H9 (cell line): ENCODE data around the gene WFIKKN1. TPM values are rescaled to one million over a fixed set of nuclear protein-coding genes. Genes with fewer than 3 reads are reported as not detected.
A peak's percentile ranks its signal among the peaks of the same experiment; 100 is the strongest.

ENCODE experiments used
- DNase-seq: peaks from one replicate; pipeline ENCODE4 v3.0.0-alpha.2; 2017
- H2AFZ ChIP-seq: one replicate; pipeline ENCODE4 v1.6.1; 2013; ENCODE audit warnings: mild to moderate bottlenecking, low read length, control low read depth, moderate library complexity
- H2AK5ac ChIP-seq: 2 replicates; pipeline ENCODE4 v1.6.1; 2013; ENCODE audit warnings: low read length, control low read depth, mixed read lengths; ENCODE audit not compliant: insufficient read length
- H2BK120ac ChIP-seq: one replicate; pipeline ENCODE4 v1.6.1; 2013; ENCODE audit warnings: low read depth, mild to moderate bottlenecking, low read length, control low read depth, inconsistent platforms; ENCODE audit not compliant: poor library complexity, severe bottlenecking
- H2BK12ac ChIP-seq: 2 replicates; pipeline ENCODE4 v1.6.1; 2013; ENCODE audit warnings: low read length, control low read depth, mixed read lengths, low read depth; ENCODE audit not compliant: insufficient read length
- H2BK15ac ChIP-seq: 2 replicates; pipeline ENCODE4 v1.6.1; 2013; ENCODE audit warnings: low read depth, low read length, control low read depth
- H2BK20ac ChIP-seq: one replicate; pipeline ENCODE4 v1.6.1; 2013; ENCODE audit warnings: low read depth, mild to moderate bottlenecking, low read length, control low read depth, inconsistent platforms; ENCODE audit not compliant: poor library complexity, severe bottlenecking
- H2BK5ac ChIP-seq: 2 replicates; pipeline ENCODE4 v1.6.1; 2013; ENCODE audit warnings: low read length, control low read depth, mixed read lengths; ENCODE audit not compliant: insufficient read length
- H3K14ac ChIP-seq: 2 replicates; pipeline ENCODE4 v1.6.1; 2013; ENCODE audit warnings: low read length, control low read depth; ENCODE audit not compliant: insufficient read depth
- H3K18ac ChIP-seq: 2 replicates; pipeline ENCODE4 v1.6.1; 2013; ENCODE audit warnings: low read depth, mild to moderate bottlenecking, mixed read lengths, low read length, control low read depth; ENCODE audit not compliant: insufficient read length
- H3K23ac ChIP-seq: 2 replicates; pipeline ENCODE4 v1.6.1; 2013; ENCODE audit warnings: low read length, control low read depth, mixed read lengths, low read depth; ENCODE audit not compliant: insufficient read length
- H3K23me2 ChIP-seq: 2 replicates; pipeline ENCODE4 v1.6.1; 2013; ENCODE audit warnings: low read depth, mild to moderate bottlenecking, mixed read lengths, low read length, control low read depth; ENCODE audit not compliant: insufficient read length, poor library complexity, severe bottlenecking
- H3K27ac ChIP-seq: 2 replicates; pipeline ENCODE4 v1.5.1; 2013; ENCODE audit warnings: low read length, control low read depth, mixed read lengths, low read depth; ENCODE audit not compliant: insufficient read length
- H3K27me3 ChIP-seq: 2 replicates; pipeline ENCODE4 v1.6.1; 2013; ENCODE audit warnings: low read length, control low read depth, inconsistent platforms; ENCODE audit not compliant: insufficient read depth
- H3K4ac ChIP-seq: 2 replicates; pipeline ENCODE4 v1.6.1; 2013; ENCODE audit warnings: low read depth, mild to moderate bottlenecking, control low read depth, inconsistent platforms, low read length, moderate library complexity
- H3K4me1 ChIP-seq: 2 replicates; pipeline ENCODE4 v1.6.1; 2013; ENCODE audit warnings: low read length, control low read depth, inconsistent platforms; ENCODE audit not compliant: insufficient read depth
- H3K4me2 ChIP-seq: 2 replicates; pipeline ENCODE4 v1.6.1; 2013; ENCODE audit warnings: low read length, control low read depth, mixed read lengths; ENCODE audit not compliant: insufficient read length, insufficient read depth
- H3K56ac ChIP-seq: 2 replicates; pipeline ENCODE4 v1.6.1; 2013; ENCODE audit warnings: low read depth, mild to moderate bottlenecking, mixed read lengths, low read length, control low read depth; ENCODE audit not compliant: insufficient read length
- H3K79me1 ChIP-seq: 2 replicates; pipeline ENCODE4 v1.6.1; 2013; ENCODE audit warnings: low read depth, mild to moderate bottlenecking, moderate library complexity, low read length, control low read depth, inconsistent platforms; ENCODE audit not compliant: insufficient read depth, poor library complexity, severe bottlenecking
- H3K79me2 ChIP-seq: 2 replicates; pipeline ENCODE4 v1.6.1; 2013; ENCODE audit warnings: low read length, control low read depth, inconsistent platforms; ENCODE audit not compliant: insufficient read depth
- H3K9ac ChIP-seq: 2 replicates; pipeline ENCODE4 v1.6.1; 2013; ENCODE audit warnings: low read length, control low read depth, mixed read lengths; ENCODE audit not compliant: insufficient read length; ENCODE audit errors: extremely low read depth
- H3K9me3 ChIP-seq: one replicate; pipeline ENCODE4 v1.6.1; 2013; ENCODE audit warnings: low read depth, low read length, inconsistent platforms; ENCODE audit not compliant: control insufficient read depth
- H3T11ph ChIP-seq: one replicate; pipeline ENCODE4 v1.6.1; 2013; ENCODE audit warnings: mild to moderate bottlenecking, low read length, control low read depth, inconsistent platforms
- H4K20me1 ChIP-seq: one replicate; pipeline ENCODE4 v1.6.1; 2013; ENCODE audit not compliant: control insufficient read depth, insufficient read length, insufficient read depth
- H4K5ac ChIP-seq: 2 replicates; pipeline ENCODE4 v1.6.1; 2013; ENCODE audit warnings: low read depth, mild to moderate bottlenecking, mixed read lengths, low read length, control low read depth; ENCODE audit not compliant: insufficient read length
- H4K8ac ChIP-seq: replicated peaks from 2 replicates; pipeline ENCODE4 v1.6.1; 2013; ENCODE audit warnings: low read length, control low read depth, mixed read lengths, low read depth; ENCODE audit not compliant: insufficient read length
- H4K91ac ChIP-seq: 2 replicates; pipeline ENCODE4 v1.6.1; 2013; ENCODE audit warnings: low read depth, mild to moderate bottlenecking, moderate library complexity, mixed read lengths, low read length, control low read depth; ENCODE audit not compliant: insufficient read length
- H3K27ac Mint-ChIP-seq, 3 experiments: 2 replicates in 2 of 3; 3 replicates in 1 of 3; pipeline ENCODE4 v1.8.0; 2020 to 2021; ENCODE audit warnings: mixed read lengths in 3 of 3, mild to moderate bottlenecking in 1 of 3, moderate library complexity in 1 of 3
- H3K27me3 Mint-ChIP-seq: 2 replicates; pipeline ENCODE4 v1.8.0; 2021; ENCODE audit warnings: low read depth, mild to moderate bottlenecking, moderate library complexity, mixed read lengths
- H3K36me3 Mint-ChIP-seq, 3 experiments: 2 replicates in 2 of 3; 3 replicates in 1 of 3; pipeline ENCODE4 v1.8.0; 2020 to 2021; ENCODE audit warnings: low read depth in 3 of 3, mixed read lengths in 3 of 3; ENCODE audit not compliant: insufficient read depth in 1 of 3
- H3K4me1 Mint-ChIP-seq, 2 experiments: 2 replicates each; pipeline ENCODE4 v1.8.0; 2020; ENCODE audit warnings: mixed read lengths in 2 of 2
- H3K4me3 Mint-ChIP-seq, 2 experiments: 2 replicates in 1 of 2; 3 replicates in 1 of 2; pipeline ENCODE4 v1.8.0; 2020 to 2021; ENCODE audit warnings: mild to moderate bottlenecking in 2 of 2, mixed read lengths in 2 of 2, moderate library complexity in 1 of 2
- H3K9me3 Mint-ChIP-seq, 2 experiments: 2 replicates in 1 of 2; 3 replicates in 1 of 2; pipeline ENCODE4 v1.8.0; 2020; ENCODE audit warnings: mild to moderate bottlenecking in 2 of 2, mixed read lengths in 2 of 2, moderate library complexity in 1 of 2
- CTCF ChIP-seq: fragments of 200-600 bp; sonication (generic); conservative IDR thresholded peaks from 3 replicates; pipeline ENCODE4 v1.8.0; 2021; ENCODE audit warnings: antibody characterized with exemption, mild to moderate bottlenecking
- WGBS: extraction: QIAGEN DNeasy Blood & Tissue Kit; methylation state at CpG from one replicate; pipeline ENCODE4 v1.1.7; 2013; ENCODE audit warnings: missing lambda C conversion rate, low lambda C conversion rate, mixed read lengths; ENCODE audit not compliant: insufficient read length; ENCODE audit errors: extremely low coverage; 5-methylcytosine and 5-hydroxymethylcytosine counted together
- total RNA-seq: library from RNA; stranded (reverse); gene quantifications from 2 replicates; pipeline ENCODE4 v1.2.1, GENCODE V29; 2021

The WFIKKN1 gene
- total RNA-seq, 1 experiment from 2014 or later, result 8.3 TPM

DNA sequence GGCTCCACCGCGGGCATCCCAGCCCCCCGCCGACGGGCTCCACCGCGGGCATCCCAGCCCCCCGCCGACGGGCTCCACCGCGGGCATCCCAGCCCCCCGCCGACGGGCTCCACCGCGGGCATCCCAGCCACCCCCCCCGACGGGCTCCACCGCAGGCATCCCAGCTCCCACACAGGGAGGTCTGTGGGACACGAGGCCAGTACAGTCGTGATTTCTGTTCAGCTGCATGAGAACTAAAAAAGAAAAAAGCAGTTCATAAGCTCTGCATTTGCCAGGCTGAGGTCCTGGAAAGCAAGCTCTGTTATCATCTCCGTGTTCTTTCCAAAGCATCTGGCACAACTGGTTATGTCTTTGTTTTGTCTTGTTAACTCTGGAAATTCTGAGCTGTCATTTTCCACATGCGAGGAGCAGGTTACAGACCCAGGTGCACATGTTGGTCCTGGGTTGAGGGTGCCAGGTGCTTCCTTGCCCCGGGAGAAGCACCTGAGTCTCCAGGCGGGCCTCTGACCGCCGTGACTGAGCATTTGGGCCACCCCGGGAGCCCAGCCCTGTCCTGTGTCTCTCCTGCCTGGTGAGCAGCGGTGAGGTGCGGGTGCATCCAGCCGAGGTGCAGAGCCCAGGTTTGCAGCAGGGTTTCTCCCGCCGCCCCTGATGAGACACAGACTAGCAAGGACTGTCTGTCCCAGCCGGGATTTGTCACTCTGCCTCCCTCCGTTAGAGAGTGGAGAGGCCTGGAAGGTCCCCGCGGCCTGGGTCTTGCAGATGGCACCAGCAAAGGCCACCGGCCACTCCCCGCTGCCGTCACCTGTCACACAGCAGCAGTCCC lies 9.9 kb upstream of the WFIKKN1 start:
- no CpG with 5 or more reads among the region's 41 CpGs for WGBS

More for the DNA sequence above, 9.9 kb upstream of the WFIKKN1 start:
- no peak overlapping the region for H3K27ac ChIP-seq
- no peak overlapping the region for H2BK120ac ChIP-seq
- Mint-ChIP-seq H3K4me1 (peaks cover 15 to 27% of the 10 kb centered on the region in 2 experiments), H3K4me3 (no peak overlapping the region), H3K36me3 (peaks cover 0 to 4% (median 0%) of the 10 kb centered on the region in 3 experiments; a peak in 1 of 7 replicates), H3K27ac (peak overlapping the region in 1 of 3 experiments; percentile 68; a peak in 1 of 7 replicates), H3K9me3 (no peaks in the 10 kb centered on the region), H3K27me3 (no peaks in the 10 kb centered on the region)
- H3K4ac ChIP-seq, result no peak overlapping the region
- H2AK5ac ChIP-seq, result no peak overlapping the region
- DNase-seq, result peak; percentile 33
- no peaks in the 10 kb centered on the region for H3K79me1 ChIP-seq
- H3K23me2 ChIP-seq, result no peaks in the 10 kb centered on the region
- H3K9ac ChIP-seq, result no peak overlapping the region
- no peaks in the 10 kb centered on the region; the same call in 1 of the 2 replicates for H3K4me1 ChIP-seq
- no peak overlapping the region; the same call in 1 of the 2 replicates for H3K14ac ChIP-seq
- H4K8ac ChIP-seq, result no peak overlapping the region
- no peaks in the 10 kb centered on the region for H3K9me3 ChIP-seq
- no peak overlapping the region for H3K18ac ChIP-seq
- no peaks in the 10 kb centered on the region for H4K20me1 ChIP-seq
- TF ChIP-seq CTCF, result no peak
- no peak overlapping the region for H4K91ac ChIP-seq
- no peak overlapping the region for H2BK15ac ChIP-seq
- no peak overlapping the region for H3K4me2 ChIP-seq
- H3K27me3 ChIP-seq, result no peaks in the 10 kb centered on the region
- H2BK5ac ChIP-seq, result no peak overlapping the region
- no peak overlapping the region for H3K56ac ChIP-seq
- H2BK12ac ChIP-seq, result no peak overlapping the region
- no peaks in the 10 kb centered on the region for H3K79me2 ChIP-seq
- H3T11ph ChIP-seq, result no peak overlapping the region
- H3K23ac ChIP-seq, result no peak overlapping the region
- no peak overlapping the region for H4K5ac ChIP-seq
- no peak overlapping the region for H2BK20ac ChIP-seq
- no peak overlapping the region for H2AFZ ChIP-seq
